NCI-H1417 treated with DMSO at 0.1 percent for 48 hours (cell line): ENCODE results near the gene RNLS.

Source experiments
- DNase-seq: peaks from one replicate; lab custom pipeline; 2025; lab: John Stamatoyannopoulos, UW

The RNLS gene

DNA sequence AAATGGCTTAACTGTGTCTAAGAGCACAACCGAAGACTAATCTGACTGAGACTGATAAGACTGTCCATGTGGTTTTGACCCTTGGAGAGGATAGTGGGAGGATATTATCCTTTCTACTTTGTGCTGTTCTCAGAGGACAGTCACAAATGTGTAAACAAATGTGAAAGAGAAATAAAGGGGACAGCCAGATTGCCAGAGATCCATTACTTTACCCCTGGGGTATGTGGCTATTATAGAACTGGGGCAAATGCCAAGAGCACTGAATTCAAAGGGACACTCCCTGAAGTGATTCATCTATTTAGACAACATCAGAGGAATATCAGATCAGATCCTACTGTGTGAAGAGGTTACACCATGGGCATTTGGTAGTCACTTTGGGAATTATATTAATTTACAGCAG lies 154.7 kb downstream of the RNLS start:
- no peak for DNase-seq

DNA sequence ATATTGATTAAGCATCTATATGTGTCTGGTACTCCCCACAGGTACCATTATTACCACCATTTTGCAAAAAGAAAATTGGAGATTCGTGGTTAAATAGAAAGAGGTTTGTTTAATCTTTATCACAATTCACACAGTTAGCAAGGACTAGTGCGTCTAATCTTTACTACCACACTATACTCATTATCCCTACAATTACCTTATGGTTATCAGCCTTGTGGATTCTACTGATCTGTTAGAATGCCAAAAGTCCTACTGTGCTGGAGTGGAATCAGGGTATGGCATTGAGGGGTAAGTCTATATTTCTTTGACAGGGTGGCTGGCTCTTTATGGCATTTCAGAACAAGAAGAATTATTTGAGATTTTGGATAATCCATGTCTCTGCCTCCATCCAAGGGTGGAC lies 156.1 kb downstream of the RNLS start:
- no peak for DNase-seq

DNA sequence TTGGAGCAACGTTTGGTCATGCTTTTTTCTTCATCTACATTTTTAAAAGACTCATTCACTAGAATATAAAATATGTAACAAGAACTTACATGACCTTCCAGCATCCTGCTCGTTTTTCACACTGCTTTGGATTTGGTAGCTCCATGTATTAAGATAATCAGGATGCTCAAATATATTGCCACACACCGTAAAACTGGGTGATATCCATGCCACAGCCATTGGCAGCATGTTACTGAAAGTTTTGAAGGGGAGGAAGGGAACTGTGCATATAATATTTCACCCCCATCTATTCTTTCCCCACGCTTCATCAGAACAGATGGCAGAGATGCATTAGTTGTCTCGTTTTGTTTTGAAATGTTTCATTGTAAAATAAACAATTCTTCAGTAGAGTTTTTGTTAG lies 158.2 kb downstream of the RNLS start:
- no peak for DNase-seq

DNA sequence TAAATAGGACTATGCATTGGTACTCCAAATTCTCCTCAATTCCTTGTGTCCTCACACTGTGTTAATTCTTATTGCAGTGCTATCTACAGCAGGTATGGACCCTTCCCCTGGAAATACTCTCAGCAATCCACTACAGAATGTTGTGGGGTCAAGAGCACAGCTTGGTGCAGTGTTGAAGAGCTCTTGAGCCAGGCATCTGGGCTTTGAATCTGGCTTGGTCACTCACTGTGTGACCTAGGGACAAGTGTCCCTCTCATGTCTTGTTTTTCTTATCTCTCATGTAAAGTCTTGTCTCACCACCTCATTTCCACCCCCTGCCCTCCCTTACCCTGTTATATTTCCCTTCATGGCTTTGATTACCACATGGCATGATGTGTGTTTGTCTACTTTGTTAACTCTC lies 159.4 kb downstream of the RNLS start:
- no peak for DNase-seq

DNA sequence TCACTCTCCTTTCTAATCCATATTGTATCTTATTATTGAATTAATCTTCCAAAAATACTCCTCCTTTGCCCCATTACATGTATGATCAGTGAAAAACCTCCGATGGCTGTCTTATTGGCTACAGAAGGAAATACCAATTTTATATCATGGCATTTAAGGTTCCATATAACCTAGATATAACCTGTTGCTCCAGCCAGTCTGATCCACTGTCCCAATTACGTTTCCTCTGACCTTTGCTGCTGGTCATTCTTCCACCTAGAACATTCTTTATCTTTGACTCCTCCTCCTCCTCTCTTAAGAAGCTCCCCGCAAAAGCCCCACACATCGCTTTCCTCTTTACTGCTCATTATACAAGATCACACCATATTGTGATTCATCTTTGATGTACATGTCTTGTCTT lies 161.5 kb downstream of the RNLS start:
- DNase-seq: no peak

DNA sequence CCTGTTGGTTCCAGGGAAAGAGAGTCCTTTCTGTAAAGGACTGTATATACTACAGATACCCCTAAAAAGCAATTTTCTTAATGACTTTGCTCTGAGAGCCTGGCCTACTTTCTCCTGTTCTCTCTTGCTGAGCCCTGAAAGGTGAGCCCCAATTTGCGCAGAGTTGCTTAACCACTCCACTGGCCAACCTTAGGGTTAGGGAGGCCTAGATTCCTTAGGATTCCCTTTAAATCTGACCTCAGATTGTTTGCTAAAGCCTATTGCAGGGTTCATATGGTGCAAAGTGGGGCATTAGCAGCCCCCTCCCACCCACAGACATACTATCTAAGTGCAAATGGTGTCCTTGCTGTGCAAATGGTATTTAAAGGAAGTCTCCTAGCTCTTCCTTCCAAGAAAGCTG lies 164.2 kb downstream of the RNLS start:
- DNase-seq: no peak

DNA sequence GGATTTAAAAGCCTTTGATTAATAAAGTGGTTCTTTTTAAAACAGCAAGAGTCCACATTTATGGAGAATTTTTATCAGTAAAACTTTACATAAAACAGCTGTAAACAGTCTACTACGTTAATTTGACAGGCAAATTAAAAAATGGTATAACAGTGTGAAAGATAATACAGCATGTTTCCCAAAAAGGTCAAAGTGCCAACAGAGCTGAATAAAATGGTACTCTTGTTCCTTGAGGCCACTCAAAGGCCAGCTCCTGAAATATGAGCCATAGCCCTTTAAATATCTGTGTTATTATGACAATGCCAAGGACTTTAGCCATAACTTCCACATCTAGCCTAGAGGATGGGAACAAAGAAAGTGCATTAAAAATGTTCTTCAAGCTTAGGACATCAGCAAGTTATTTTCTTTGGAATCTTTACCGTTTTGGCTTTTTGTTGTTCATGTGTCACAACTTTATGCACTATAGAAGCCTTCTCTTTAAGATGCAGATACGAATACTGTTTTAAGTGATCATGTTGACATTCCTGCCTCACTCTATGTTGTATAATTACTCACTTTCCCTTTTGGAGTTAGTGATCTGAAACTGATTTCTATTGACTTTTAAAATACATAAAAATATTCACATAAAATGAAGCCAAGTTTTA lies 165.6 kb downstream of the RNLS start:
- DNase-seq: no peak

DNA sequence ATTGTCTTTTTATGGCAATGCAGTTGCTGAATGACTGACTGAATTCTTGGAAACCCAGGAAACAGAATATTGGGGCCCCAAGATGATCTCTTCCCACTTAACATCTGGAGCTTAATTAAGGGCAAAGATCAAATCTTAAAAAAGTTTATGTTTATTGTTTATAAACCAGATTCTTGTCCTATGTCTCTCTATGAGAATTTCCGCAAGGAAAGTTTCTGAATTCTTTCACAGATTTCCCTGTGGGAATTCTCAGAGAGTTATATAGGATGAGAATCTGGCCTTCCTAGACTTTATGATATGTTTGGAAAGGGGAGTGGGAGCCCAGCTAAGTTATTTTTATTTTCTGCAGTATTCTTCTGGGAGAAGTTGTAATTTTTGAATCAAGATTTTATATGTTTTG lies 166.3 kb downstream of the RNLS start:
- no peak for DNase-seq

DNA sequence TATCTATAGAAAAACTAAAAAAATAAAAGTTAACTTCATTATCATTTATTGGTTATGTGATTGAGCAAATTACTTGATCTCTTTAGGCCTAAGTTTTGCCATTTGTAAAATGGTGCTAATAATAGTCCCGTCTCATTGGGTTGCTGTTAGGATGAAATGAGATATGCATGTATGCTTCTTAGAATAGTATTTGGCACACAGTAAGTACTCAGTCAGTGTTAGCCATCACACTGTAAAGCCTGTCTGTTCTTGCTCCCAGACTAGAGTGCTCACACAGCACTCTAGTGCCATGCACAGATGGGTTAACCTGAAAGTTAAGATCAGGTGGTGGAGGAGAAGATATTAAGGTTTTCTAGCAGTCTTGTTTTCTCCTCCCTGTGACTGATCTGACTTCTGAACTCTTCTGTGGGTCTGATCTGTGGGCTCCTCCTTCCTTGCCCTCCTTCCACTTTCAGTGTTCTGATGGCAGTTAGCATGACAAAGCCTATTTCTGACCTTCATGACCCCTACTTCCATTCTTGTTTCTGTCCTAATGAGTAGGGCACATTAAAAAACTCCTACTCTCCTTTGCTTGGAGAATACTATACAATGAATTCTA lies 167.5 kb downstream of the RNLS start:
- no peak for DNase-seq

DNA sequence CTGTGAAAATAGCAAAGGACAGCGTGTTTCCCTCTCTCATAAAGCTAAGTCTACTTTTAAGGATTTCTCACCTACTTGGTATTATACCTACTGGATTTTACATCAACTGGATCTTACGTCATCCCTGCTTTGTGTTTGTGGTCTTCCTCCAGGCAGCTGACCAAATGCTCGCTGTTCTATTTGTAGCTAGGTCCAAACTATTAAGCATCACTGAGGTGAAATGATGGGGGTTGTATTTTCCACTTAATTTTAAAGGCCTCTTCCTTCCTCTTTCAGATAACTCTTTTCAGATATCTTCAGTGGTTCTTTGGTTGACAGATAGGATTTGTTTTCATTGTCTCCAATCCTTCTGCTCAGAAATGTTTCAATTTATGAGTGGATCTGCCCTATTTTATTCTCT lies 169.7 kb downstream of the RNLS start:
- DNase-seq: no peak

DNA sequence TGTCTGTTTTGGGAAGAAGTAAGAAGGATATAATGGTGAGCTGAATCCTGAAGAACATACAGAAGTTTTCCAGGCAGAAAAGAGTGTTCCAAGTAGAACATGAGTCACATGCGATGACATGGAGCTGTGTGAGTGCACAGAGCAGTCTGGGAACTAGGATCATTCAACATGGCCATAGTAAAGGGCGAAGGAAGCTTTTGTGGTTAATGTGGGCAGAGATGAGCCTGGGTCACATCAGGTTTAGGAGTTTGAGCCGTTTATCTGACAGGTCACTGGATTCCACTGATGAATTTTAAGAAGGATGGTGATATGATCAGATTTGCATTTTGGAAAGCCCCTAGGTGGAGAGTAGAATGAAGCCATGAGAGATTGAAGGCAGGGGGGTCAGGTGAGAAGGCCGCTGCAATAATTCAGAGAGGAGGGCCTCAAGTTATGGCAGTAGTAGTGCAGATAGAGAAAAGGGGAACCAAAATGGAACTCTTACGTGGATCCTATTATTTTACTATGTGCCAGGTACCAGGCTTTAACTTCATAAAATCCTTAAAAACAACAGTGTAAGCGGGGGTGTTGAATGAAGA lies 171.3 kb downstream of the RNLS start:
- DNase-seq: no peak

DNA sequence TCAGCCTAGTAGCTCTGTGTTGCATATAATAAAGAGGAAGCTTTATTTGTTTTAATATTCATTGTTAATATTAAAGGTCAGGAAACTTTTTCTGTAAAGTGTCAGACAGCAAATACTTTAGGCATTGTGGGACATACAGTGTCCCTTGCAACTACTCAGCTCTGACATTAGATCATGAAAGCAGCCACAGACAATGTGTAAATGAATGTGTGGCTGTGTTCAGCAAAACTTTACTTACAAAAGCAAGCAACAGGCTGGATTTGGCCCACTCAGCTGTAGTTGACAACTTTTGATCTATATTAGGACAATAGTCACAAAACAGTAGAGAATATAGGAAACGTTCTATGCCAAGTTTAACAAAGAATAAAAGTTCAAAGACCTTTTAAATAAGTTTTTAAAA lies 173.3 kb downstream of the RNLS start:
- no peak for DNase-seq

DNA sequence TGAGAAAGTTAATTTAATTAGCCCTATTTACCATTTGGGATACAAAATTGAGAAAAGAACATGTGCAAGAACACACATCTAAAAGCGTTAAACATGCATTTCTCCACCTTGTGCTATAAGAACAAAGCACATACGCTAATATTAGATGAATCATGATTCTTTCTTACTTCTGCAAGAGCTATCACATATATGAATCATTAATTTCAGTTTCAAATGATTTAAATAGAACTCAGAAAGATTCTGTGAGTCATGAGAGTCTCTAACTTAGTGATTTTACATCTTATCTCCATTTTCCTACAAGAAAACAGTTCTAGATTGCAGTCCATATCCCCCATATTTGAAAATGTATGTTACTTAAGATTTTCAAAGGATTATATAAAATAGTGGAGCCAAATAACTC lies 173.9 kb downstream of the RNLS start:
- no peak for DNase-seq

DNA sequence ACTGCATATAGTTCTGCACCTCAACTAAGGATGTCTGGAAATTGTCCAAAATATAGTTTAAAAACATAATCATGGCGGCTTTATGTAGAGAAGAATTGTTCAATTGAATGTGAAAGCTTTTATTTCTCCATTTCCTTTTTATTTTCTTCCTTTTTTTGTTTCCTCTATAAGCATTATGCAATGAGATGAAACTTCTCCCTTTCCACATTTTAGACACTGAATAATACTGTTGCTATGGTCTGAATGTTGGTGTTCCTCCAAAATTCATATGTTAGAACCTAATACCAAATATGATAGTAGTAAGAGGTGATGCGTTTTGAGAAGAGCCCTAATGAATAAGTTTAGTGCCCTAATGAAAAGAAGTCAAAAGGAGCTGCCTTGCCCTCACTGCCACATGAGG lies 175.0 kb downstream of the RNLS start:
- DNase-seq: no peak

DNA sequence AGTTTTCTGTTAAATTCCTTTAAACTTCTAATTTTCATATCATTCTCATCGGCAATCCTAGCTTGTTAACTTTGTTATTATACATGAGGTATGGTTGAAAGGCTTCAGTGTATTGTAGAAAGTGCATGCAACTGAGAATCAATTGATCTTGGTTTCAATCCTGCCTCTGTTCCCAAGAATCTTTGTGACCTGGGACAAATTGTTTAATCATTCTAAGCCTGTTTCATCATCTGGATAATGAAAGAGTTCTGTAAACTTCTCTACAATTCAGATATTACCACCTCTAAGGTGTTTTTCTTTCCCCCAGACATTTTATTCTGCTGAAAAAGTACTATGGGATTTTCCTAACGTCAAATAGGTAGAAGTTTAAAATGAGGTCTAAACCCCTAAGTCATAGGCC lies 179.0 kb downstream of the RNLS start:
- no peak for DNase-seq

DNA sequence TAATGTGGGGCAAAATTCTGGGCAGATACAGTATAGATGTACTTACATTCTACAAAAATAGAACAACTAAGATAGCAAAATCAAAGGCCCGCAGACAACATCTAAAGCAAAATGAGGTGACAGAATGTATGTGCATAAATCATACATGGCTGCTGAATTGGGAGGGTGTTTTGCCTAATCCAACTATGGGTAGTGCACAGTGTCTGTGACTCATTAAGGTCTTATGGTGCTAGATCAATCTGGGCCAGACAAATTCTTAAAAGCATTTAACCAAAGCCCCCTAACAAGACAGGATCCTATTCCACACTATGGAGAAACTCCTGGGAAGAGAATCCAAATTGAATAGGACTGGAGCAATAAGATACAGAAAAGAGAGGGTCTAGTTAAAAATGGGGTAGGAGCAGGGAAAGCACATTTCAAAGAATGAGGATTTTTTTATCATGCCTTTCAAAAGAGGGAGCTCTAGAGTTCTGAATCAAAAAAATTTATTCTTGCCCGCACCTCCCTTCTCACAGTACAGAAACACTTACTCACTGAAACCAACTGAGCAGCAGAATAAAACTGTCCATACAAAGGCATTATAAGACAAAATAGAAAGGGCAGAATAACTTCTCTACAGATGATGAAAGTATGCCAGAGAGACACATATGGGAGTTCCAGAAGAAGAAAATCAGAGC lies 181.3 kb downstream of the RNLS start:
- no peak for DNase-seq

DNA sequence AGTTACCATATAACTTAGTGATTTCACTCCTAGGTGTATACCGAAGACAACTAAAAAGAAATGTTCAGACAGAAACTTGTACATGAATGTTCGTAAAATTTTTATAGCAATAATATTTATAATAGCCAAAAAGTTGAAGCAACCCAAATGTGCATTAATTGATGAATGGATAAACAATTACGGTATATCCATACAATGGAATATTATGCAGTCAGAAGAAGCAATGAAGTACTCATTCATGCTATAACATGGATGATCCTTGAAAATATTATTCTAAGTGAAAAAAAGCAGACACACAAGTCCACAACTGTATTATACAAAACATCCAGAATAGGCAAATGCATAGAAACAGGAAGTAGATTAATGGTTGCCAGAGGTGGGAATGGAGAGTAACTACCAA lies 183.9 kb downstream of the RNLS start:
- no peak for DNase-seq

DNA sequence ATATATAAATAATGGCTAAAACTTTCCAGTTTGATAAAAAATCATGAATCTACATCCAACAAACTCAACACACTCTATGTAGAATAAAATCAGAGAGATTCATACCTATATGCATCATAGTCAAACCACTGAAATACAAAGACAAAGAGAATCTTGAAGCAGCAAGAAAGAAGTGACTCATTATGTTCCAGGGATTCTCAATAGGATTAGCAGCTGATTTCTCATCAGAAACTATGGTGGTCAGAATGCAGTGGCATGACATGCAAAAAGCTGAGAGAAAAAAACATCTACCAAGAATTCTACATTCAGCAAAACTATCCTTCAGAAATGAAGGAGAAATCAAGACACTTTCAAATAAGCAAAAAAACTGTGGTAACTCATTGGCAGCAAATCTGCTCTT lies 187.4 kb downstream of the RNLS start:
- no peak for DNase-seq

DNA sequence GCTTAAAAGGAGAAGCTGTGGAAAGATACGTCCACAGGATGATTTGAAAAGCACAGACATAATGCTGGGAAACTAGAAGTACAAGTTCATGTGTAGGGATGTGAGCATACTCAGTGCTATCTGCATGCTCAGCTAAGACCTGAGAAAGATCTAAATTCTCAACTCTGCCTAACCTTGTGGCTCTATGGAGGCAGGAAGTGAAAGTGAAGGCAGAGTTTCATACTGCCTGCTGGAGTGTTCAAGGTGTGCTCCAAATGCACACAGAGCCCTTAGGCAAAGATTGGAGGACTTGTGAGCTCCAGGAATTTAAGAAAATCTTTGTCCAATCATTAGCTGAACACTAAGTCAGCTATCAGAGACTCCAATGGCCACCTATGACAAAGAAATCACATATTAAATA lies 190.9 kb downstream of the RNLS start:
- no peak for DNase-seq

DNA sequence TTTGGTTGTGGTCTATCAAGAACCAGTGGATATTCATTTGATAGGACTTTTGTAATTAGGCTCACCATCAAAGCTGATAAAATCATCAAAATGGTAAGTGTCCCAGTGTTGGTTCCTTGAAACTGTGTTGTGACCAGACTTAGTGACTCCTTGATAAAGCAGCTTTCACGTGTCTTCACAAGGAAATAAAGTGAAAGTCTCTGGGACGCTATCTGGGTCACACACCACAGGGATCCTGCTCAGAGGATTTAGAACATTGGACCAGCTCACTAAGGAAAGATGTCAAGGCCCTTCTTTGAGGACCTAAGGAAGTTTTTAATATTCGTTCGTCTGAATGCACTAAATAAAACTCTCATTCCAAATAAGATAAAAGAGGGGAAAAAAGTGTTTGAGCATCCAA lies 193.1 kb downstream of the RNLS start:
- no peak for DNase-seq

DNA sequence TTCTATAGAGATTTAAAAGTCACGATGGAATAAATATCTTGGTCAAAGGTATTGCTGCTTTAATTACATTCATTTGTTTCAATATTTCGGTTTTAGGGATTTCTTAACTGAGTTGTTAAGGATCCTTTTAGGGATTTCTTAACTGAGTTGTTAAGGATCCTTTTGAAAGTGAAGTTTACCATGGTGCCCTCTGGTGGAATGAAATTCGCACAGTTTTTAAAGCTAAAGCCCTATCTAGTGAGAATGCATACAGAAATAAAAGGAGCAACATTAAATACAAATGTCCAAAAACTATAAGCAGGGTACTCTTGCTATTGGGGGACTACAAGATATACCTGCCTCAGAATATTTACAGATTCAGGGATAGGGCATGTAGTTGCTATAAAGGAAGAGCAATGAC lies 193.7 kb downstream of the RNLS start:
- peak; percentile 0 for DNase-seq

DNA sequence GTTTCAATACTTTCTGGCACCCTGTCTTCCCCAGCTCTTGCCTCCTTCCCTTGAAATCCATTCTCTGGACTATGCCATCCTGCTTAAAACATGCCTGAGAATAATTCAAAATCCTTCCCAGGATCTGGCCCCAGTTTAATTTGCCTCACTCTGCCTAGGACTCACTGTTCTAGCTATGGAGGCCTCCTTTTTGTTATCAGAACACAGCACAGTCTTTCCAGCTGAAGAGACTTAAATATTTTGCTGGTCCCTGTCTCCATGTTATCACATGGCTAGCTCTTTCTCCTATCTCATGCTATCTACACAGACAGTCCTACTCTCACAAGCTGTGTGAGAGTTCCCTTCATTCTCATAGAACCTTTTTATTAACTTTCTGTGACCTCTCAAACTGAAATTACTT lies 194.8 kb downstream of the RNLS start:
- DNase-seq: no peak
